CD4-positive, alpha-beta T cell treated with Interferon gamma for 1 hour (primary cell): Measurements from ENCODE around the gene WDR83.
"Not testable (repeated sequence)": the region's sequence is repeated elsewhere in the genome, so short reads cannot be mapped to it uniquely, and the experiment has no call there.

Experiments
- DNase-seq: peaks from one replicate; pipeline ENCODE4 v3.0.0-alpha.2; 2020

The WDR83 gene

DNA sequence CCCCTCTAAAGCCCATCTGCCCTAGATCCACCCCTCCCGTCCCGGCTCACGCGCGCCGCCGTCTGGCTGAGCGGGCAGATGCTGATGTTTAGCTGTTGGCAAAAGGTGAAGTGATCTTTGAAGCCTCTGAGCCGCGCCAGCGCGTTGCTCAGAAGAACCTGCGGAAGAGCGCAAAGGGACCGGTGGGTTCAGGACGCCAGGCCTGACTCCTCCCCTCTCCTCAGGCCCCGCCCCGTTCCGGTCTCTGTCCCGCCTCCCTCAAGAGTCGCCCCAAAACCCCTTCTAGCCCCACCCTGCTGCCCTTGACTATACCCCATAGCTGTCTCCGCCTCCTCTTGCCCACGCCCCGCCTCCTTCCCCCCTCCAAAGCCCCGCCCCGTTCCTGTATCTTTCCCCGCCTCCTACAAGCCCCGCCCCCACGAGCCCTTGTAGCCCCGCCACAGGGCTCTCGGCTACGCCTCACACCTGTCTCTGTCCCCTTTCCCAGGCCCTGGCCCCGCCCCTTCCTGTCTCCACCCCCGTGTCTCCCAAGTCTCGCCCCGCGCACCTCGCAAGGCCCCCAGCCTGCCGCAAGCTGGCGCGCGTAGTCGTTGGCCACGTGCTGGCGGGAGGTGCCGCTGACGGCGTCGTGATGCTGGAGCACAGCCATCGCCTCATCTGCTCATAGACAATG lies 9.6 kb upstream of the WDR83 start:
- no peak for DNase-seq

DNA sequence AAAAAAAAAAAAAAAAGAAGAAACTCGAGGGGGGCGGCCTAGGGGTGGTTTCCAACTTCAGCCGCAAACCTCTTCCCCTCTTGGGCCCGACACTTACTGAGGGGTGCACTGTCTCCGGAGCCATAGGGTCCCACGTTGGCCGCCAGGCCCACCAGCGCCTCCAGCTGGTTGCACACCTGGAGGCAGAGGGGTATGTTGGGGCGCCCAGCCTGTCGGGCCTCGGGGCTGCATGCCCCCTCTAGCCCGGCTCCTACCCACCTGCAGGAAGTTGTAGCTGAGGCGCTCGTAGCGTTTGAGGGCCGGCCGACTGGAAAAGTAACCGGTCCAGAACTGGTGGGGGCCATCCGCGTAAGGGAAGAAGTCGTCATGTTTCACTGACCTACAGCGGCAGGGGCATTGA lies 8.6 kb upstream of the WDR83 start:
- DNase-seq = no peak

DNA sequence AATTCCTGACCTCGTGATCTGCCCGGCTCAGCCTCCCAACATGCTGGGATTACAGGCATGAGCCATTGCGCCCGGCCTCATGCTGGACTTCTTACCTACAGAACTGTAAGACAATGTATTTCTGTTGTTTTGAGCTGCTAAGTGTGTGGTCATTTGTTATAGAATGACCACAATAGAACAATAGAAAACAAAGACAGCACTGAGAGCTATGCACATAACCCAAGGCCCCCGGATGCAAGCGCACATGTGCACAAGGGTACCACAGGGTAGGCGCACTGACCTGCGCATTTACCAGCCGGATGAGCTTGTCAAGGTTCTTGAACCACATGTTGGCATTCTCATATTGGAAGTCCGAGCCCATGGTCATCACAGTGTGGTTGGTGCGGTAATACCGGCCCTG lies 5.6 kb upstream of the WDR83 start:
- DNase-seq = no peak

DNA sequence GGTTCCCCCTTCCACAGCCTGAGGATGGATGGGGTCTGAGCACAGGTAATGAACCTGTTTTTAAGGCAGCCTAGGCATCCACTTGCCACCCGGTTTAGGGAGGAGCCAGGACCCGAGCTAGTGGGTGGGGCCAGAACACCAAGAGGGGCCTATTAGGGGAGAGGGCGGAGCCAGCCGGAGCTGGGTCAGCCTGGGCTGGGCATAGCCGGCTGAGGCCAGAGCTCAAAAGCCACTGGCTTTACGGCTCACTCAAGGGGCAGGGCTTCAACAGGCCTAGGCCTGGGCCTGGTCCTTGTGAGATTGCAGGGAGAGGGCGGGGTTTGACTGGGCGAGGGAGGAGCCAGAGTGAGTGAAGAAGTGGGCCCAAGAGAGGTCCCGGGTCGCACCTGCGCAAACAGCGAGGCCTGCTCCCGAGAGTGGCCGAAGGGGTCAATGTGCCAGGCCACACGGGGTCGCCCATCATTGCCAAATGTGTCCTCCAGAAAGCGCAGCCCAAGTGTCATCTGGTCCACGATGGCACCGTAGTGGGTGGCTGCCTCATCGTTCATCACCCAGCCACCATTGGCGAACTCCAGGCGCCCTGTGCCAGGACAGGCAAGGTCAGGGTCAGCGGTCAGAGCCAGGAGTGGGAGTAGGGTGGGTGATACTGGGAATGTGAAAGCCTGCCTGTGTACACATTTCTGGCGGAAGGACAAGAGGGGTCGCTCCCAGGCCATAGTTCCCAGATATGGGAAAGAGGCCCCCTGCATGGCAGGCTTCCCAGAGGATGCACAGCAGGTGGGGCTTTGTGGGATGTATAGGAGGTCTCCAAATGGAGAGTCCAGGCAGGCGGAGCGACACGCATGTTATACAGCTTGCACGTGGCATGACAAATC lies 2.0 kb upstream of the WDR83 start:
- no peak for DNase-seq

DNA sequence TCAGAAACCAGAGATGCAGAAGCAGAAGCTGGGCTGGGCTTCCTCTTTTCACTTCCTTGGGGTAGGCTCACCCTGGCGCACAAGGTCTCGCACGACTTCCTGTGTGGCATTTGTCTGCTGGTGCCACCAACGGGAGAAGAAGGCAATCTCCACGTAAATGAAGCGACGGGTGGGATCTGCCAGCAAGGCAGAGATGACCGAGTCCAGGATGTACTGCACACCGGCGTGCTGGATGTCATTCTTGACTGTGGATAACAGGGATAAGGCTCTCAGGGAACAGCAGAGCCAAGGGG lies 1.4 kb upstream of the WDR83 start:
- DNase-seq = peak; percentile 79

DNA sequence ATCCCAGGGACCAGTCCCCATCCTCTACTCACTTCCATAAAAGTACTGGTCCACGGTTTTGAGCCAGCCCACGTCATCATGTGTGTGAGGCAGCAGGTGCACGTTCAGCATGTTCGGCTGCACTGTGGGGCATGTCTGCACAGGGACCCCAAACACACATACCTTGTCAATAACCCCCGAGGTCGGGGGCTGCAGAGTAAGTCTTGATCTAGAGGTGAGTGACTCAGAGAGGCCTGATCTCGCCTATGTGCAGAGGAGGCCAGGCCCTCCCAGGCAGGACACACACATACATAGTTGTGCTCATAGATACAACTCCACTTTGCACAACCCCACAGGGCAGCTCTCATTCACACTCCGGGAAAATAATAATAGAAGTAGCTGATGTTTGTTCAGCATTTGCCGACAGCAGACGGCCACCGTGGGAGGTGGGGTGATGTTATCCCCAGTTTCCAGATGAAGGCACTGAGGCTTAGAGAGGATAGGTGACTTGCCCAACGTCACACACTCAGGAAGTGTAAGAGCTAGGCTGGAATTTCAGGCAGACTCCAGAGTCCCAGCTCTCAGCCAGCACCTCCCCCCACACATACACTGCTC lies 839 bp upstream of the WDR83 start:
- peak; percentile 28 for DNase-seq

DNA sequence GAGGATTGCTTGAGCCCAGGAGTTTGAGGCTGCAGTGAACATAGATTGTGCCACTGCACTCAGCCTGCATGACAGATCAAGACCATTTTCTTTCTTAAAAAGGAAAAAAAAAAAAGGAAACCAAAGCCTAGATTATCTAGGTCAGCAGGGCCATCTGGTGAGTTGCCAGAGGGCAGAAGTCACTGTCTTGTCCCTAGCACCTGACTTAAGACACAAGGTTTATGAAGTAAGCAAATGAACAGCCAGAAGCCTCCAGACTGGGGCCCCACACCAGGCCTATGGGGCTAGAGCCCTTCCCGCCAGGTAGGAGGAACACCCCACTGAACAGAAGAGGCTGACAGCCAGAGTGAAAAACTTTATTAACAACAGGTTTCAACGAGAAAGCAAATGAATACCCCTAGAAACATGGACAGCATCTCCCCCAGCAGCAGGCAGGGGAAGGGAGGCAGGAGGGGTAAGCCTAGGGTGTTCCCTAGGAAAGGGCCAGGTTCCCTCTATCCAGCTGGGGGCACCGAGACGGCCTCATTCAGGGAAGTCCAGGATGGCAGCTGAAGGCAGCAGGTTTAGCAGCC lies 1.2 kb downstream of the WDR83 start:
- DNase-seq = no peak

DNA sequence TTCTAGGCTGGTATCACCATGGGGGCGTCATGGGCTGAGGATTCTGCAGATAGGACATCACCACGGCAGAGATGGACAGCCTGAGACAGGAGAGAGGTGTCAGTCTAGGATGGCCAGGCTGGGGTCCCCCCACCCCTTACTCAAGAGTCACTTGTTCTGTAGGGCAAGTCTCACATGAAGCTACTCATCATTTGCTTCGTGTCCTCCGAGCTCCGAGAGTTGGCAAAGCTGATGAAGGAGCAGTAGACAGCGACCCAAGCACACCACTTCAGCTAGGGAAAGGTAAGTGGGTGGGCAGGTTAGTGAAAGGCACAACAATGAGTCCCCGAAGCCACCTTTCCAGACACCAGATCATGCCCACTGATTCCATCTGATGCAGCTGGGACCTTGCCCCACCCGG lies 1.7 kb downstream of the WDR83 start:
- no peak for DNase-seq

DNA sequence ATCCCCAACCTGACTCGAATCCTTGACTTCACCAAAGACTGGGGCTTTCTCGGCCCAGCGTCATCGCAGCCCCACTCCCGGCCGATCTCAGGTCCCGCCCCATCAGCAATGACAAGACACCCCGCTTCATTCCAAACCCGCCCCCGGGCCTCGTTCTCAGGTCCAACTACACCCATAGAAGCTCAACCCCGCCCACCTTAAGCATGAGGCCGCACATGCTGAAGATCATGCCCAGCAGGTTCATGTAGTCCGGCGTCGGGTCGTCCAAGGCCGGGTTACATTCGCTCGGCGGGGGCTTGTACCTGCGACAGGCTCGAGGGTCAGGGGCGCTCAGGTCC lies 2.3 kb downstream of the WDR83 start:
- peak; percentile 81 for DNase-seq

DNA sequence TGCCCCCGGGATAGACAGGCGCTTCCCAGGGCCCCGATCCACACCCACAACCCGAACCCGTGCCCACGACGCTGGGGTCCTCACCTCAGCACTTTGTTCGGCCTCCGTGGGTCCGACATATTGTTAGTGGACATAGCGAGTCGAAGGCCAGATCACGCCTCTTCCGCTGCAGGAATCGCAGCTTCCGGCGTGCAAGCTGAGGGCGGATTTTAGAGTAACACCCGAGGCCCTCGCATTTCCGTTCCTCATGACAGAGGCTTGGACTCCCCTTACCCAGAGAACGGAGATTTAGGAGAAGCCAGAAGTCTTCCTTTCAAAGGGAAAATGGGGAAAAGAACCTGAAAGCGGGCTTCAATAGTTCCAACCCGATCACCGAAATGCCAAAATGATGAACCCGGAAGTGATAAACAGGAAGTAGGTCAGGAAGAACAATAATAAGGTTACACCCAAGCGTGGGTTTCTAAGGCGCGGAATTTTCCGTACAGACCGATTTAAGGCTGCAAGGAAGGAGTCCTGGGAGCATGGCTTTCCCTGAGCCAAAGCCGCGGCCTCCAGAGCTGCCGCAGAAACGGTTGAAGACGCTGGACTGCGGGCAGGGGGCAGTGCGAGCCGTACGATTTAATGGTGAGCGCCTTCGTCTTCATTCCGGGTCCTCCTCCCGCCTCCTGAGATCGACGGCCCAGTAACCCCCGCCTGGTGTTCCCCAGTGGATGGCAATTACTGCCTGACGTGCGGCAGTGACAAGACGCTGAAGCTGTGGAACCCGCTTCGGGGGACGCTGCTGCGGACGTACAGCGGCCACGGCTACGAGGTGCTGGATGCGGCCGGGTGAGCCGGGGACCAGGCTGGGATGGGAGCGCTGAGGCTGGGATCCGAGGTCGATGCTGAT lies 2.9 kb downstream of the WDR83 start:
- peak; percentile 67 for DNase-seq

DNA sequence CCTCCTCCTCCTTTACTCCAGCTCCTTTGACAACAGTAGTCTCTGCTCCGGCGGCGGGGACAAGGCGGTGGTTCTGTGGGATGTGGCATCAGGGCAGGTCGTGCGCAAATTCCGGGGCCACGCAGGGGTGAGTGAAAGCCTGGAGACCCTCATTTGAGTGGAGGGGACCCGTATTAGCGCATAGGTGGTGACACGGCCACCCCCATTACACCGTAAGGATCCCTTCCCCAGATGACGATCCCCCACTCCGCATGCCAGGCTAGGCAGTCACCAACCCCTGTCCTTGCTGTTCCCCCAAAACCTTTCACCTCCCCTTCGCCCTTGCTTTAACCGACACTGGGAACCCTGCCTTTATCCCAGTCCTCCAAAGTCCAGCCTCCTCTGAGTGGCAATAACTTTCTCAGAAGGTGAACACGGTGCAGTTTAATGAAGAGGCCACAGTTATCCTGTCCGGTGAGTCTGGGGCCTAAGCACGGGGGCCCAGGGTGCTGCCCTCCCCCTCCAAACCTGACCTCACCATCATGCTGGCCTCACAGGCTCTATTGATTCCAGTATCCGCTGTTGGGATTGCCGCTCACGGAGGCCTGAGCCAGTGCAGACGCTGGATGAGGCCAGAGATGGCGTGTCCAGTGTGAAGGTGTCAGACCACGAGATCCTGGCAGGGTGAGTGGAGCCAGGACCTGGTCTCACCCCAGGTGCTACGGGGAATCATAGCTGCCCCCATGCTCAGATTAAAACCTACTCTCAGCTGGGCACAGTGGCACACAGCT lies 3.7 kb downstream of the WDR83 start:
- DNase-seq = no peak

DNA sequence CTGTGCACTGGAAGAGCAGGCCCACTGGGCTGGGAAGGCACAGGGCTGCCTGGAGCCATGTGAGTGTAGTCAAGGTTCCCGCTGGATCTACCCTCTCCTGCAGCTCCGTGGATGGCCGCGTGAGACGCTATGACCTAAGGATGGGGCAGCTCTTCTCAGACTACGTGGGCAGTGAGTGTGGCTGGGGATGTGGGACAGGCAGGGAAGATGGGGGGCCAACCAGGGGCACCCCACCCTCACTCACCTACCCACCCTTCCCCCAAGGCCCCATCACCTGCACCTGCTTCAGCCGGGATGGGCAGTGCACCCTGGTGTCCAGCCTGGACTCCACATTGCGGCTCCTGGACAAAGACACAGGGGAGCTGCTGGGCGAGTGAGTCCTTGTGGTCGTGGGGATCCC lies 6.1 kb downstream of the WDR83 start:
- DNase-seq = no peak

DNA sequence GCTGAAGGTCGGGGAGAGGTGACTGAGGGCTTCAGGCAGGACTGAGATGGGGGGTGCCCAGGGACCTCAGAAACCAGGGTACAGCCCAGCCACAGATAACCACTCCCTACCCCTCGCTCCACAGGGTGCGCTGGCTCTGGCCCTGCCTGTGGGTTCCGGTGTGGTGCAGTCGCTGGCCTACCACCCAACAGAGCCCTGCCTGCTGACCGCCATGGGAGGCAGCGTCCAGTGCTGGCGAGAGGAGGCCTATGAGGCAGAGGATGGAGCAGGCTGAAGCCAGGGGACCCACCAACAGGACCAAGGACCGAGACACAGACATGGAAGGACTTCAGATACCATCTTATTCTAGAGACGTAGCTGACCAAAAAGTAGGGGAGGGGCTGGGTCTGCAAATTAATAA lies 8.8 kb downstream of the WDR83 start:
- DNase-seq = no peak

DNA sequence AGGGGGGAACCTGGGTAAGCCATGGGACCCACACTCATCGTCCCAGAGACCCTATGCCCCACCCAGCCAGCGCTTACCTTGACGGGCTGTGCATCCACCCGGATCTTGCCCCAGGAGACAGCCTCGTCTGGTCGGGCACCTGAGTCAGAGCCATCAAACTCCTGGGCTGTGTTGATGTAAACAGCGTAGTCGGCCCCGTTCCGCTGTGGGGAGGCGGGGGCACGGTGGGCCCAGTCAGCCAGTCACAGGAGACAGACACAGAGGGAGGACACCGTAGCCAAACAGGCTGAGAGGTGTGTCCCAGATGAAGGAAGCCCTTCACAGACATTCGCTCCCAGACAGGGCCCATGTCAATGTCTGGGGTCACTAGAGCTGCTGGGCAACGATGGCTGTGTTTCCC lies 9.3 kb downstream of the WDR83 start:
- DNase-seq = no peak

DNA sequence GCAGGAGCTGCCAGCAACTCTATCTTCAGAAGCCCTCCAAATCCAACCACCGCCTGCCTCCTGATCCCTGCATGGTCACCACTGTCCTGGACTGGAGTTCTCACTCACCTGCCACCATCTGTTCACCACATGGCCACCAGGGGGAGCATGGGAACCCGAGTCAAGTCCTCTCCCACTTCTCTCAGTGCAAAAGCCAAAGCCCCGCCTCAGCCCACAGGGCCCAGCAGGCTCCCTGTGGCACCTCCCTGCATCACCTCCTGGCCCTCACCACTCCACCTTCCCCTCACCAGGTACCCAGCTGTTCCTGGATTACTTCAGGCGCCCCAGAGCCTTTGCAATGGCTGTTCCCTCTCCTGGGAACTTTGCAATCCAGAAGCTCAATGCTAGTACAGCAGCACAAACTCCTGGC lies 9.8 kb downstream of the WDR83 start:
- DNase-seq = peak; percentile 72

DNA sequence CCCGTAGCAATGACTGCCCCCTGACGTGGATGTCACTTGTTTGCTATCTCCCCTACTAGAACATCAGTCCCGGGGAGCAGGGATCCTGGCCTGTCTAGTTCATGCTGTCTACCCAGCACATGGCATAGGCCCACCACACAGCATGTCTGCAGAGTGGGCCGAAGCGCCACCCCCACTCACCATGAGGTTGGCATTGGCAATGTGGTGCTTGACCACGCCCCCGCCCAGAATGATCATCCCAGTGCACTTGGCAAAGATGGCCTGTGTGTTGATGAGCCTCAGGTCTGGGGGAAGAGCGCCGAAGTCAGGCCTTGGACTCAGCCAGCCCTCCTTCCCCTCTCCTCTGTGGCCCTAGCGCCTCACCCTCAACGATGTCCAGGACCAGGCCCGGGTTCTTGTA lies 10.3 kb downstream of the WDR83 start:
- DNase-seq = no peak

DNA sequence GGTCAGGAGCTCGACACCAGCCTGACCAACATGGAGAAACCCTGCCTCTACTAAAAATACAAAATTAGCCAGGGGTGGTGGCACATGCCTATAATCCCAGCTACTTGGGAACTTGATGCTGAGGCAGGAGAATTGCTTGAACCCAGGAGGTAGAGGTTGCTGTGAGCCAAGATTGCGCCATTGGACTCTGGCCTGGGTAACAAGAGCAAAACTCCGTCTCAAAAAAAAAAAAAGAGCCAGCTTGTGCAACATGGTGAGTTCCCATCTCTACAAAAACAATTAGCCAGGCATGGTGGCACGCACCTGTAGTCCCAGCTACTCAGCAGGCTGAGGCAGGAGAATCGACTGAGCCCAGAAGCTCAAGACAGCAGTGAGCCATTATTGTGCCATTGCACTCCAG lies 11.4 kb downstream of the WDR83 start:
- not testable (repeated sequence) for DNase-seq

DNA sequence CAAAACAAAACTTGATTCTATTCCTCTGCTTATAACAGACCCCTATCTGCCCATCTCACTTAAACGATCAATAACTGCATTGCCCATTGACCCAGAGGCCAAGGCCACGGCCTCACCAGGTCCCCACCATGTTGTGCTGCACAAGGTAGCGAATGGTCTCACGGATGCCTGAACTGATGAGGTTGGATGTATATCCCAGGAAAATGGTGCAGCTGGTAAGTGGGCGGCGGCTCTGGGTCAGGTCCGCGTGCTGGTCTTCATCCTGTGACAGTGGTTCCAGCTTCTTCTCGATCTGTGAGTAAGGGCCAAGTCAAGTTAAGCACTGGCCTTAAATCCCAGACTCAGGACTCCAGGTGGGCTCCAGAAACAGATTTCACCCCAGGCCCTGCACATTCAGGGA lies 13.4 kb downstream of the WDR83 start:
- DNase-seq = no peak

DNA sequence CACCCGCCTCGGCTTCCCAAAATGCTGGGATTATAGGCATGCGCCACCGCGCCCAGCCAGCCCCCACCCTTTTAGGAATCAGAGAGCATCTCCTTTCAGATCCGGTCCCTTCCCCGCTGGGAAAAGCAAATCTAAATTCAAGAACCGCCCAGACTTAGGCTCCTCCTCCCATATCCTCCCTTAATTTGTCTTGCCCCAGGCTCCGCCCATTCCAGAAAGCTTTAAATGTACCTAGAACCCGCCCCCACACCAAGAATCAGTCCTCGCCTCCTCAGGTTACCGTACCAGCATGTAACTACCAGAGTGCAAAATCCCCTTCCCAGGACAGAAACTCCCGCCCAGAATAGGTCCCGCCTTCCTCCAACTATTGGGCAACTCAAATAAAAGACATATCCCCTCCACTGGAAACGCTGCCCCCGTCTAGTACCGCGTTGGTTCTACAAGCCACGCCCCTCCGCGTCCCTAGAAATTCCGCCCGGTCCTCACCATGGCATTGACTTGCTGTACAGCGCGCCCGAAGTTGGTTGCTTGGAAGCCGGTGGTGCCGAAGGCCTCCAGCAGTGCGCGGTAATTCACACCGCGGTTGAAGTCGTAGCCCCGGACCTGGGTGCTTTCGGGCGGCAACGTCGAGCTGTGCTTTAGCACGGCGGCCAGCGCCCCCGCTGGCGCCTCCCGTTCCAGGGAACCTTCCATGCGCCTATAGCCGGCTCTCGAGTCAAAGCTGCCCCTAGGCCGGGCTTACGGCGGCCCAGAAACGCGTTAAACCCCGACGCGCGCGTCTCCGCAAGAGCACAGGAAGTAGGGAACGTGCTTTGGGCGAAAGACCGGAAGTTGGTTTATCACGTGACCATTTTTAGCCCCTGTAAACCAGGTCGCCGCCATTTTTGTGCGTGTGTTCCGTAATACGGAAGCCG lies 14.7 kb downstream of the WDR83 start, which contains the start of gene DHPS:
DHPS (minus strand) TSS at position 807 of the 914 bp plus-strand sequence; CDS start at position 693, 114 bp downstream.
- peak; percentile 95 for DNase-seq

DNA sequence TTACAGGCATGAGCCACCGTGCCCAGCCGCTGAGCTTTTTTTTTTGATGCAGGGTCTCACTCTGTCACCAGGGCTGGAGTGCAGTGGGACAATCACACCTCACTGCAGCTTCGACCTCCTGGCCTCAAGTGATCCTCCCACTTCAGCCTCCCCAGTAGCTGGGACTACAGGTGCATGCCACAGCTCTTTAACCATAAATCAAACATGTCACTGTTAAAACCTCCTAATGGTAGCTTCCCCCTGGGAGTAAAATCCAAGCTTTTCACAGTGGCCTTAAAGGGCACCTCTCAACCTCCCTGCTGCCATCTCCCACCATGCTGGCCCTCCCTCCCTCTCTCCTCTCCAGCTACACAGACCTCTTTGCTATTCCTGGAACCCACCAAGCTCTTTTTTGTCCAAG lies 19.2 kb downstream of the WDR83 start:
- no peak for DNase-seq
